Measurements from ENCODE around the gene RIPOR2.

Gene RIPOR2

DNA sequence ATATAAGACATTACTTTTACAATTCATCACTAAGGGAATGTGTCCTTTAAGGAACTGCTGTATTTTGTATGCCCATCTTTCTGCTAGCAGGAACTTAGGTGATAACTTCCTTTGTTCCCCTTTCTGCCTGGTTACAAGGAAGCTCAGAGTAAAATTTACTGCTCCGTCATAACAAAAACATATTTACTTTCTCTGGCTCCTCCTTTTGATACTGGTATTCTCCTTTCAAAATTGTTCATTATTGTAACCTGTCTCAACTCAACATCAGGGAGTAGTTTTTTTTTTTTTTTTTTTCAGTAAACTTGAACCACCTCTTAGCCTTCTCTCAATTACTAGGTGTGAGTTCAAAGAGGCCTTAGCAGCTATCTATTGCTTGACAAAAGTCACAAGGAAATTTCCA, 37.1 kb downstream of the RIPOR2 start:
- H3K36me3 ChIP-seq (ENCODE audit: control insufficient read depth in 2 of 2, insufficient read depth in 2 of 2, low read length in 2 of 2): no peaks in the 10 kb centered on the region
- no peak overlapping the region for H3K9ac ChIP-seq (ENCODE audit: low read depth in 1 of 2, low read length in 2 of 2)
- H3K4me3 ChIP-seq (ENCODE audit: low read length in 2 of 2): no peak overlapping the region
- no peaks in the 10 kb centered on the region for H3K27me3 ChIP-seq (ENCODE audit: control insufficient read depth in 2 of 2, insufficient read depth in 2 of 2, low read length in 2 of 2)
- no peak overlapping the region for H3K27ac ChIP-seq (ENCODE audit: low read depth in 2 of 2, low read length in 2 of 2)
- H3K9me3 ChIP-seq (ENCODE audit: control insufficient read depth in 2 of 2, low read length in 2 of 2): no peaks in the 10 kb centered on the region
- H3K4me1 ChIP-seq (ENCODE audit: control insufficient read depth in 2 of 2, insufficient read depth in 2 of 2, low read length in 2 of 2): no peaks in the 10 kb centered on the region

GRCh38 chr6:24897186-24897585, 38.6 kb downstream of the RIPOR2 start:
- no peak overlapping the region for H3K9ac ChIP-seq (ENCODE audit: low read depth in 1 of 2, low read length in 2 of 2)
- H3K9me3 ChIP-seq (ENCODE audit: control insufficient read depth in 2 of 2, low read length in 2 of 2): no peaks in the 10 kb centered on the region
- H3K4me3 ChIP-seq (ENCODE audit: low read length in 2 of 2): no peak overlapping the region
- no peaks in the 10 kb centered on the region for H3K4me1 ChIP-seq (ENCODE audit: control insufficient read depth in 2 of 2, insufficient read depth in 2 of 2, low read length in 2 of 2)
- no peaks in the 10 kb centered on the region for H3K36me3 ChIP-seq (ENCODE audit: control insufficient read depth in 2 of 2, insufficient read depth in 2 of 2, low read length in 2 of 2)
- H3K27ac ChIP-seq (ENCODE audit: low read depth in 2 of 2, low read length in 2 of 2): no peak overlapping the region
- H3K27me3 ChIP-seq (ENCODE audit: control insufficient read depth in 2 of 2, insufficient read depth in 2 of 2, low read length in 2 of 2): no peaks in the 10 kb centered on the region

- no peaks in the 10 kb centered on the region for H3K4me1 ChIP-seq (ENCODE audit: control insufficient read depth in 2 of 2, insufficient read depth in 2 of 2, low read length in 2 of 2)
- no peak overlapping the region for H3K9ac ChIP-seq (ENCODE audit: low read depth in 1 of 2, low read length in 2 of 2)
Measured at GRCh38 chr6:24893342-24893850, 42.4 kb downstream of the RIPOR2 start.

DNA sequence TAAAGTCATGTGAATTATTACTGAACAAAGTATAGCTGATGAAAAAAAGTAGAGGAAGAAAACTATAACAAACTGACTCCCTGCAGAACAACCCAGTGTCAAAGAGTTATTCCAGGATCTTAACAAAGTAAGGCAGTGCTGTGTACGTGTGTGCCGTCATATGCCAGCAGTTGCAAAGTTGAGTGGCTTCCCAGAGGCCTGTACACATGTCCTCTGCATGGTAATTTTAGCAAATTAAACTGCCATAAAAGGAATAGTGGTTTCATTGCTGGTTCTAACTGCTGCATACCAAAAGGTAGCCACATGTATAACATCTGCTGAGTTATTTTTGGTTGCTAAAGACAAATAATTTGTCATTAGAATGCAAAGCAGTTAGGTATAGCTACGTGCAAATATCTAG, 44.8 kb downstream of the RIPOR2 start:
- Histone ChIP-seq H3K9ac (ENCODE audit: low read depth in 1 of 2, low read length in 2 of 2) (no peak overlapping the region), H3K4me3 (ENCODE audit: low read length in 2 of 2) (no peak overlapping the region), H3K27me3 (ENCODE audit: control insufficient read depth in 2 of 2, insufficient read depth in 2 of 2, low read length in 2 of 2) (no peaks in the 10 kb centered on the region), H3K27ac (ENCODE audit: low read depth in 2 of 2, low read length in 2 of 2) (no peak overlapping the region), H3K9me3 (ENCODE audit: control insufficient read depth in 2 of 2, low read length in 2 of 2) (no peaks in the 10 kb centered on the region), H3K4me1 (ENCODE audit: control insufficient read depth in 2 of 2, insufficient read depth in 2 of 2, low read length in 2 of 2) (no peaks in the 10 kb centered on the region), H3K36me3 (ENCODE audit: control insufficient read depth in 2 of 2, insufficient read depth in 2 of 2, low read length in 2 of 2) (no peaks in the 10 kb centered on the region)

More at GRCh38 chr6:24893342-24893850, 42.4 kb downstream of the RIPOR2 start:
- Histone ChIP-seq H3K4me3 (ENCODE audit: low read length in 2 of 2) (no peak overlapping the region), H3K9me3 (ENCODE audit: control insufficient read depth in 2 of 2, low read length in 2 of 2) (no peaks in the 10 kb centered on the region), H3K36me3 (ENCODE audit: control insufficient read depth in 2 of 2, insufficient read depth in 2 of 2, low read length in 2 of 2) (no peaks in the 10 kb centered on the region), H3K27me3 (ENCODE audit: control insufficient read depth in 2 of 2, insufficient read depth in 2 of 2, low read length in 2 of 2) (no peaks in the 10 kb centered on the region), H3K27ac (ENCODE audit: low read depth in 2 of 2, low read length in 2 of 2) (no peak overlapping the region)

- Histone ChIP-seq H3K27ac (ENCODE audit: low read depth in 2 of 2, low read length in 2 of 2) (no peak overlapping the region), H3K9me3 (ENCODE audit: control insufficient read depth in 2 of 2, low read length in 2 of 2) (no peaks in the 10 kb centered on the region), H3K4me1 (ENCODE audit: control insufficient read depth in 2 of 2, insufficient read depth in 2 of 2, low read length in 2 of 2) (no peaks in the 10 kb centered on the region), H3K36me3 (ENCODE audit: control insufficient read depth in 2 of 2, insufficient read depth in 2 of 2, low read length in 2 of 2) (no peaks in the 10 kb centered on the region), H3K4me3 (ENCODE audit: low read length in 2 of 2) (no peak overlapping the region), H3K27me3 (ENCODE audit: control insufficient read depth in 2 of 2, insufficient read depth in 2 of 2, low read length in 2 of 2) (no peaks in the 10 kb centered on the region), H3K9ac (ENCODE audit: low read depth in 1 of 2, low read length in 2 of 2) (no peak overlapping the region)
Measured at GRCh38 chr6:24890471-24890870, 45.3 kb downstream of the RIPOR2 start.

DNA sequence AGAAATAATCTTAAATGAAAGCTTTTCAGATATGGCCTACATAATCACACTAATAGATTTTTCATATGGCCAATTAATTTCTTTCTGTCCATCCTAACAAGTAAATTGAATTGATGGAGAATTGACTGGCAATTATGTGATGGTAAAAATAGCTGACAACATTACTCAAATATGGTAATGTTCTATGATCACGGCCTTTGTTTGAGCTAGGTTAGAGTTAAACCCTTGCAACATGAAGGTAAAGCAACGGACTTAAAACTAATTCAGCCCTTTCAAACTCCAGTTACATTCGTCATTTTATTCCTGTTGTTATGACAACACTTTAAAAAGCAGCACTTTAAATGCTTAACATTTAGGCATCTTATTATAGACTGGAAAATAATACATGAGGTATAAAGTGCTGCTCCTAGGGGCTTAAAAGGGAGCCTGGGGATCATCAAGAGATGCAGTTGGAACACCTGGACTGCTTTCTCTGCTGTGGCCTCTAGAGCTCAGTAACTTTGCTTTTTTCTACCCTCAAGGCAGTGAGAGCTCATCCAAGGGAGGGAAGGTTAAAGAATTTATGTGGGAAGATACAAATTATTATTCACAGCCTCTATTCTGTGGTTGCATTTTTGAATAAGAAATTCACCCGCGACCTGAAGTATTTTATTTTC, 46.9 kb downstream of the RIPOR2 start:
- H3K9ac ChIP-seq (ENCODE audit: low read depth in 1 of 2, low read length in 2 of 2): no peak overlapping the region
- H3K4me1 ChIP-seq (ENCODE audit: control insufficient read depth in 2 of 2, insufficient read depth in 2 of 2, low read length in 2 of 2): no peaks in the 10 kb centered on the region
- no peak overlapping the region for H3K27ac ChIP-seq (ENCODE audit: low read depth in 2 of 2, low read length in 2 of 2)
- no peaks in the 10 kb centered on the region for H3K36me3 ChIP-seq (ENCODE audit: control insufficient read depth in 2 of 2, insufficient read depth in 2 of 2, low read length in 2 of 2)
- no peak overlapping the region for H3K4me3 ChIP-seq (ENCODE audit: low read length in 2 of 2)
- H3K27me3 ChIP-seq (ENCODE audit: control insufficient read depth in 2 of 2, insufficient read depth in 2 of 2, low read length in 2 of 2): no peaks in the 10 kb centered on the region
- H3K9me3 ChIP-seq (ENCODE audit: control insufficient read depth in 2 of 2, low read length in 2 of 2): no peaks in the 10 kb centered on the region

- Histone ChIP-seq H3K9me3 (ENCODE audit: control insufficient read depth in 2 of 2, low read length in 2 of 2) (no peaks in the 10 kb centered on the region), H3K4me3 (ENCODE audit: low read length in 2 of 2) (no peak overlapping the region), H3K27ac (ENCODE audit: low read depth in 2 of 2, low read length in 2 of 2) (no peak overlapping the region), H3K4me1 (ENCODE audit: control insufficient read depth in 2 of 2, insufficient read depth in 2 of 2, low read length in 2 of 2) (no peaks in the 10 kb centered on the region), H3K27me3 (ENCODE audit: control insufficient read depth in 2 of 2, insufficient read depth in 2 of 2, low read length in 2 of 2) (no peaks in the 10 kb centered on the region), H3K36me3 (ENCODE audit: control insufficient read depth in 2 of 2, insufficient read depth in 2 of 2, low read length in 2 of 2) (no peaks in the 10 kb centered on the region), H3K9ac (ENCODE audit: low read depth in 1 of 2, low read length in 2 of 2) (no peak overlapping the region)
Measured at GRCh38 chr6:24887545-24888140, 48.1 kb downstream of the RIPOR2 start.

DNA sequence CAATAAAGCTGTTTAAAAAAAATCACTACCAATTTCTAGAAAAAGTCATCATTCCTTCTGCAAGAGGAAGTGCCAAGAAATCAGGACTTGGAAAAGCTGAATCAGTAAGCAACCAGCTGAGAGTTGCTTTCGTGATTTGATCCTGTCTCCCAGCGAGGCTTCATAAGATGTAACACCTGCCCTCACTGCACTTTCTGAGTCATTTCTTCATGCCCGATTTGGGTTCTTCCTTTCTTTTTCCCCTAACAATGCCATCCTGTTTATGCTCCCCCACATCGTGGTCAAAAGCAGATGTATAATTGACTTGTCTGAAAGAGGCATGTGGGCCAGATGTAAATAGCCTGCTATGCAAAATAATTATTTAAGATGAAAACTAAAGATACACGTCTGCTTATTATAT, 52.1 kb downstream of the RIPOR2 start:
- H3K9me3 ChIP-seq (ENCODE audit: control insufficient read depth in 2 of 2, low read length in 2 of 2): no peaks in the 10 kb centered on the region

GRCh38 chr6:24882835-24883555, 52.8 kb downstream of the RIPOR2 start:
- Histone ChIP-seq H3K27ac (ENCODE audit: low read depth in 2 of 2, low read length in 2 of 2) (no peak overlapping the region), H3K4me3 (ENCODE audit: low read length in 2 of 2) (no peak overlapping the region), H3K4me1 (ENCODE audit: control insufficient read depth in 2 of 2, insufficient read depth in 2 of 2, low read length in 2 of 2) (no peaks in the 10 kb centered on the region), H3K9ac (ENCODE audit: low read depth in 1 of 2, low read length in 2 of 2) (no peak overlapping the region), H3K36me3 (ENCODE audit: control insufficient read depth in 2 of 2, insufficient read depth in 2 of 2, low read length in 2 of 2) (no peaks in the 10 kb centered on the region), H3K9me3 (ENCODE audit: control insufficient read depth in 2 of 2, low read length in 2 of 2) (no peaks in the 10 kb centered on the region), H3K27me3 (ENCODE audit: control insufficient read depth in 2 of 2, insufficient read depth in 2 of 2, low read length in 2 of 2) (no peaks in the 10 kb centered on the region)

More for the DNA sequence above, 52.1 kb downstream of the RIPOR2 start:
- Histone ChIP-seq H3K4me3 (ENCODE audit: low read length in 2 of 2) (no peak overlapping the region), H3K36me3 (ENCODE audit: control insufficient read depth in 2 of 2, insufficient read depth in 2 of 2, low read length in 2 of 2) (no peaks in the 10 kb centered on the region), H3K27ac (ENCODE audit: low read depth in 2 of 2, low read length in 2 of 2) (no peak overlapping the region), H3K27me3 (ENCODE audit: control insufficient read depth in 2 of 2, insufficient read depth in 2 of 2, low read length in 2 of 2) (no peaks in the 10 kb centered on the region), H3K9ac (ENCODE audit: low read depth in 1 of 2, low read length in 2 of 2) (no peak overlapping the region), H3K4me1 (ENCODE audit: control insufficient read depth in 2 of 2, insufficient read depth in 2 of 2, low read length in 2 of 2) (no peaks in the 10 kb centered on the region)

DNA sequence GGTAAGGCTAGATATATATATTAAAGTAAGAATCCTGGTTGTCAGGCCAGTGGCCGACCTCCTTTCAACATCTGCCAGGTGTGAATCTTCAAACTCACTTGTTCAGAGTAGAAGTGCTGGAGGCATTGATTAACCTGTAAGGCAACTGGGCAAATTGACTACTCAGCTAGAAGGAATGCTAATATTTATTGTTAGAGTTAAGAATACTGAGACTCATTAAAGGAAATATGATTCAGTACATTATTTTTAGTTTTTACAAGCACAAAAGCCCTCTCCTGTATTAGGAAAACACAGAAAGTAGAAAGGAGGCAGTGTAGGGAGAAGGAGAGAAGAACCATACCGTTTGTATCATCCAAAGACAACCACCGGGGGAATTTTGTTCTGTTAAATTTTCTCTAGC, 53.5 kb downstream of the RIPOR2 start:
- no peaks in the 10 kb centered on the region for H3K4me1 ChIP-seq (ENCODE audit: control insufficient read depth in 2 of 2, insufficient read depth in 2 of 2, low read length in 2 of 2)
- no peak overlapping the region for H3K9ac ChIP-seq (ENCODE audit: low read depth in 1 of 2, low read length in 2 of 2)
- H3K36me3 ChIP-seq (ENCODE audit: control insufficient read depth in 2 of 2, insufficient read depth in 2 of 2, low read length in 2 of 2): no peaks in the 10 kb centered on the region
- no peaks in the 10 kb centered on the region for H3K27me3 ChIP-seq (ENCODE audit: control insufficient read depth in 2 of 2, insufficient read depth in 2 of 2, low read length in 2 of 2)
- no peaks in the 10 kb centered on the region for H3K9me3 ChIP-seq (ENCODE audit: control insufficient read depth in 2 of 2, low read length in 2 of 2)
- H3K27ac ChIP-seq (ENCODE audit: low read depth in 2 of 2, low read length in 2 of 2): no peak overlapping the region
- no peak overlapping the region for H3K4me3 ChIP-seq (ENCODE audit: low read length in 2 of 2)

Data from mucosa of rectum (tissue), 2 donors.